Head of caudate nucleus (tissue), 42 donors: ENCODE data around the gene LRFN2.
A peak's percentile ranks its signal among the peaks of the same experiment; 100 is the strongest.

ENCODE experiments used
- DNase-seq, 42 donors: peaks; one replicate each; pipeline versions ENCODE4 v3.0.0 to v3.0.0-alpha.2; 2020 to 2021; ENCODE audit warnings: mixed read lengths in 7 of 42
- intact Hi-C: fragments of 100-400 bp; cut with DNase I; formaldehyde crosslinking; loops from one replicate; pipeline ENCODE4 v1.15.0; 2022

Gene LRFN2

DNA sequence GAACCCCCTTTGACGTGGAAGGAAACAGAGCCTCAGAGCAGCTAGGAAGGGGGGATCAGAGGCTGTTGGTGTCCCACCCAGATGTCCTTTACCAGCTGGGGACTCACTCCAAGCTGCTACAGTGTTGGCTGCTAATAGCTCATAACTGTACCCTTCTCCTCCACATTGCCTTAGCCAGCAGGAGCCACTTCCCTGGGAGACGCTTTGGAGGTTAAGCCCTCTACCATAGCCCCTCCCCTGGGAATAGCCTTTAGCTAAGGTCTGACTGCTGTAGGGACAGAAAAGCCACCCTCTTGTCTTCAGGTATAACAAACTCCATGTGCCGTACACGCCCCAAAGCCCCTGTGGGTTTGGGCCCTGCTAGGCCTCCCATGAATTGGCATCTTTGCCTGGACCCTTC is 238.6 kb downstream of the LRFN2 start:
- DNase-seq = peak in 3 of 42 donors; percentile 9 to 27 (median 10)
- intact Hi-C loops = no loop called here

DNA sequence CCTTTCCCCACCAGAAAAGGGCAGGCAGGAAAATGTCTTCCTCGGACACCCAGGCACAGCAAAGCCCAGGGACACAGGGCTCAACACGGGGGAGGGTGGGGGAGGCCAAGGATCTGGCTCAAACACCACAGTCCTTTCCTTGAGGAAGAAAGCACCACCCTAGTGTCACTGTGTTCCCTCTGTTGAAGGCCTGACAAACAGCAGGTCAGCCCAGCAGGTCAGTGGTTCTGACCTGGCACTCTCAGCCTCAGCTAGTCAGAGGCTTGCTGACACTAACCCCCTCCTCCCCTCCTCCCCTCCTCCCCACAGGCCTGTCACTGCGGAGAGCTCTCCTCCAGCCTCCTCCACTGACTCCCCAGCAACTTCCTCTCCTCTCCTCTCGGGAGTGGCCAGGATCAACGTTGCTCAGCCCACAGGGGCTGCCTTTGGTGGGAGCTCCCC is 239.6 kb downstream of the LRFN2 start:
- intact Hi-C loops = no loop called here
- peak in 4 of 42 donors; percentile 4 to 33 (median 20) for DNase-seq

DNA sequence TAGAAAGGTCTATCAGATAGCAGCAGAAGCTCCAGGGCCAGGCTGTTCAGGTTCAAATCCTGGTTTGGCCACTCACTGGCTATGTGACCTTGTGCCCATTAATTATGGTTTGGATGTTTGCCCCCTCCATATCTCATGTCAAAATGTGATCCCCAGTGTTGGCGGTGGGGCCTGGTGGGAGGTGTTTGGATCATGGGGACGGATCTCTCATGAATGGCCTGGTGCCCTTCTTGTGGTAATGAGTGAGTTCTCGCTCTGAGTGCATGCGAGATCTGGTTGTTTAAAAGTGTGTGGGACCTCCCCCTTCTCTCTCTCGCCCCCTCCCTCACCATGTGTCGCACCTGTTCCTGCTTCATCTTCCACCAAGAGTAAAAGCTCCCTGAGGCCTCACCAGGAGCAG is 240.9 kb downstream of the LRFN2 start:
- peak in 4 of 42 donors; percentile 2 to 14 (median 8) for DNase-seq

GRCh38 chr6:40344566-40345167 is 242.5 kb downstream of the LRFN2 start:
- DNase-seq = peak in 6 of 42 donors; percentile 6 to 34 (median 12)
- intact Hi-C loops = no loop called here

More for the DNA sequence above, 240.9 kb downstream of the LRFN2 start:
- intact Hi-C loops = no loop called here

DNA sequence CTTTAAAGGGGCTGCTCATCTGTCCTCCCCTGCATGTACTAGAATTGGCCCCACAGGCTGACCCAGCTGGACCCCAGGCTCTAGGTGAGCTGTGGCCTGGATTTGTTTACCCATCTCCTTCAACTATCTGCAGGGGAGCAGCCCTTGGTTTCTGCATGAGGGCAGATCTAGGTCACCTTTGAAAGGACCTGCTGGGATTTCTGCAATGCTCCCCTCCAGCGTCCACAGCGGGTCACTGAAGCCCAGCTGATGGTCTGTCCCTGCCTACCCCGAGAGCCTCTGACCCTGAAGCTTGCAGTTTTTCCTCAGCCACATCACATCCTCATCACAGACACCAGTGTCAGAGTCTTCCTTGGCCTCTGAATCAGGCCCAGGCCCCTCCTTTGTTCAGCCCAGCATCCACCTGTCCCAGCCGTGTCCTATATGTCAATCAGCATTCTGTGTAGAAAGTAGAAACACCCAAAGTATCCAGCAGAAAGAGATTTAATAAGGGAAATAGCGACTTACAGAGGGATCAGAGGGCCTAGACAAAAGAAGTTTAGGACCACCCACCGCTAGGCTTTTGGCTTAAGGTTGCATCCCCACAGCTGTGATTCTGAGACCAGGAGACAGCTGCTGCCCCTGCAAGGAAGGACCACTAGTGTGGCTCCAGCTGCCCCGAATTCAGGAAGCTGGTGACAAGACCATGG is 243.1 kb downstream of the LRFN2 start:
- DNase-seq = peak in 5 of 42 donors; percentile 11 to 39 (median 21)
- intact Hi-C loops = no loop called here

DNA sequence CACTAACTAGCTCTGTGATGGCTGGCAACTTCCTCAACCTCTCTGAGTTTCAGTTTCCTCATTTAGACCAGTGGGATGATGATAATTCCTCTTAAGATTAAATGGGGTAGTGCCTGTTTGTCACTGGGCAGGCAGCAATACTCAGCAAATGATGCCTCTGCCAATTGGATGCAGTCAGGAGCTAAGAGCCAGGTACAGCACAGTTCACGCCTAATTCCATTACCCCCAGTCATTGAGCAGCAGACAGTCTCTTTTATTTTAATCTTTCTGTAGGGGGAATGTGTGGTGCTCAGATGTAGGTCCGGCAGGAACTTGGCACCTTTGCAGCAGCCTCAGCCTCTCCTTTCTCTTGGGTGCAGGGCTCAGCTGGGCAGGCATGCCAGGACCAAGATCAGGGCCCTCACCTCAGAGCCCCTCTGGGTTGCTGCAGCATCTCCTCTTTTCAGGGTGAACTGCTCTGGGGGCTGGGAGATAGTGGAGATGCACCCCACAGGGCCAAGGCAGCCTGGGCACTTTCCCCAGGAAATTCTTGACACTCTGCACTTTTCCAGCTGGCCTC is 243.8 kb downstream of the LRFN2 start:
- intact Hi-C loops = no loop called here
- peak in 5 of 42 donors; percentile 7 to 27 (median 11) for DNase-seq

GRCh38 chr6:40342723-40343122 is 244.4 kb downstream of the LRFN2 start:
- peak in 8 of 42 donors; percentile 11 to 47 (median 17) for DNase-seq
- intact Hi-C loops = no loop called here

DNA sequence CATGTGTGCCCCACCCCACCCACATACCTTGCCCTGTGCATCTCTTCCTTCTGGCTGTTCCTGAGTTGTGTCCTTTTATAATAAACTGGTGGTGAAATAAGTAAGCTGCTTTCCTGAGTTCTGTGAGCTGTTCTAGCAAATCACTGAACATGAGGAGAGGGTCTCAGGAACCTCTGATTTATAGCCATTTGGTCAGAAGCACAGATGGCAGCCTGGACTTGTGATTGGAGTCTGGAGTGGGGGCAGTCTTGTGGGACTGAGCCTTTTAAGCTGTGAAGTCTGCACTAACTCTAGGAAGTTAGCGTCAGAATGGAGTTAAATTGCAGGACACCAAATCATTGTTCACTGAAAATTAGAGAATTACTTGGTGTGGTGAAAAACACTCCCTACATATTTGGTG is 245.4 kb downstream of the LRFN2 start:
- intact Hi-C loops = no loop called here

More for the DNA sequence above, 245.4 kb downstream of the LRFN2 start:
- peak in 3 of 42 donors; percentile 9 to 22 (median 12) for DNase-seq
